GM21619 (cell line): ENCODE data around the gene SLC17A8.
A peak's percentile ranks its signal among the peaks of the same experiment; 100 is the strongest.
"Not testable (repeated sequence)": the region's sequence is repeated elsewhere in the genome, so short reads cannot be mapped to it uniquely, and the experiment has no call there.

Experiments used
- ATAC-seq: cut with Tn5 transposase; IDR thresholded peaks from one replicate; pipeline ENCODE4 v1.9.1; 2021; ENCODE audit not compliant: unreplicated experiment

Gene SLC17A8

DNA sequence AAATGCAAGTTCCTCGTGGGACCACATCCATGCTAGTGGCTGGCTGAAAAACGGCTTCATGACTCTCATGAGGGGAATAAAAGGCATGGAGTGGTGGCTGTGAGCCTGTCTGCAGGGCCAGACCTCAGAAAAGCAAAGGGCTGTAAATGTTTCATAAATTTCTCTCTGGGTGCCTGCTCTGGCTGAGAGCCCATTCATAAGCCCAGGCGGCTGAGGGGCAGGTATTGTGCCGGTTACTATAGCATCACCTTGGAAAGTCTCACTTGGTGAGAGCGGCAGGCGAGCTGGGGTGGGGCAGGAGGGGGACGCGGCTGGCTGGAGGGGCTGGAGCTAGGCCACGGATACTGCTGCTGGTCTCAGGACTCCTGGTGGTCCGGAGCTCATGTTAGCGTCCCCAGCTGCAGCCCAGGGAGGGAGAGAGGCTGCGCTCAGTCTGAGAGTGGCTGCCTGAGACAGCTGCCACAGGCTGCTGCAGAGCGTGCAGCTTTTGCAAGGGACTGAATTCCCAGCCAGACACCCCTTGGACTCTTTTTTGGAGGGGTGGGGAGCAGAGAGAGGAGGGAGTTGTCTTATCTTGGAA is at the start of gene SLC17A8:
TSS of gene SLC17A8 (plus strand) at position 431 of the 580 bp plus-strand sequence. CDS start 318 bp downstream, outside the sequence.
- ATAC-seq, result no peak

GRCh38 chr12:100308138-100308537 is 48.7 kb upstream of the SLC17A8 start:
- ATAC-seq, result not testable (repeated sequence)

DNA sequence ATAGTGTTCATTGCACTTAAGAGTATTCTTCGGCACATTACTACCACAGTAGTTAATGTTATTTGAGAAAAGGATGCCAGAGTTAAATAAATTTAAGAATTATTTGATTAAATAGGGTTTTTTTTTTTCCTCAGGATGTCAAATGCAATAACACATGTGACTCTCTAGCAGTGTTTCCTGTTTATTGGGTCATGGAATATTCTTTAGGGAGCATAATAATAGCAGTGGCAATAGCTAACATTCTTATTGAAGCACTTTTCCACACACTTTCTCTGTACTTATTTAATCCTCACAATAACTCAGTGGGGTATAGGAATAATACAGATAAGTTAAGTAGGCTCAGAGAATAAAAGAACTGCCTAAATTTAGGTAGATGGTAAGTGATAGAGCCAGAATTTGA is 45.6 kb upstream of the SLC17A8 start:
- ATAC-seq, result no peak

- no peak for ATAC-seq
Observed at GRCh38 chr12:100317371-100317770, 39.5 kb upstream of the SLC17A8 start.

GRCh38 chr12:100324498-100324897 is 32.4 kb upstream of the SLC17A8 start:
- no peak for ATAC-seq

GRCh38 chr12:100326208-100326607 is 30.7 kb upstream of the SLC17A8 start:
- no peak for ATAC-seq

GRCh38 chr12:100329800-100330199 is 27.1 kb upstream of the SLC17A8 start:
- peak; percentile 92 for ATAC-seq

- ATAC-seq, result no peak
Observed at GRCh38 chr12:100331871-100332270, 25.0 kb upstream of the SLC17A8 start.

- ATAC-seq, result no peak
Observed at GRCh38 chr12:100332852-100333251, 24.0 kb upstream of the SLC17A8 start.

DNA sequence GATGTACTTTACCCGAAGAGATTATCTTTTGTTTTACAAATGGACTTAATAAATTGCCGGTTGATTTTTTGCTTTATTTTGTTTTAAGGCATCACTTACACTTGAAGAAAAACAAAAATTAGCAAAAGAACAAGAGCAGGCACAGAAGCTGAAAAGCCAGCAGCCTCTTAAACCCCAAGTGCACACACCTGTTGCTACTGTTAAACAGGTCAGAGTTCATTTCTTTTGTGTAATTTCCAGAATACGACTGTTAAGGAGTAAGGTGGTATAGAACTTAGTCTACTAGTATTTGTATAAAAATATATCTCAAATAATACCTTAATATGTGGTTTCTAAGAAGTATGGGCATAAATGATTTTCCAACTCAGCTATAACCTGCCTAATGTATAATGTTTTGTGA is 19.6 kb upstream of the SLC17A8 start:
- no peak for ATAC-seq

GRCh38 chr12:100337727-100338126 is 19.1 kb upstream of the SLC17A8 start:
- ATAC-seq, result no peak

DNA sequence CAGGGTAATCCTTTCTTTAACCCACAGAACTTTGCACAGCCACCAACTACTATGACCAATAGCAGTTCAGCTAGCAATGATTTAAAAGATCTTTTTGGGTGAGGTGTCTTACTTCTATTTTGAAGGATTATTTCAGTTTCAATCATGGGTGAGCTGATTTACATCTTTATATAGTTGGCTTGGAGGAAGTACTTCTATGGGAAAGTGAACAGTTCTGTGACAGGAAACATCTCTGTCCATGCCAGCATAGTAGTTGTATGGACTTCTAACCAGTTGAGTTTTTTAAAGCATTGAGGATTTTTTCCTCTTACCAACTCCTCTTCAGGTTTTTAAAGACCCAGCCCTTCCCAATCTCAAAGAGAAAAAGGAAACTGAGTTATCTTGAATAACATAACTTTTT is 17.8 kb upstream of the SLC17A8 start:
- ATAC-seq, result no peak

DNA sequence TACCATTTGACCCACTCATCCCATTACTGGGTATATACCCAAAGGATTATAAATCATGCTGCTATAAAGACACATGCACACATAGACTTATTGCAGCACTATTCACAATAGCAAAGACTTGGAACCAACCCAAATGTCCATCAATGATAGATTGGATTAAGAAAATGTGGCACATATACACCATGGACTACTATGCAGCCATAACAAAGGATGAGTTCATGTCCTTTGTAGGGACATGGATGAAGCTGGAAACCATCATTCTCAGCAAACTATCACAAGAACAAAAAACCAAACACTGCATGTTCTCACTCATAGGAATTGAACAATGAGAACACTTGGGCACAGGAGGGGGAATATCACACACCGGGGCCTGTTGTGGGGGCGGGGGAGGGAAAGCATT is 14.0 kb upstream of the SLC17A8 start:
- ATAC-seq, result not testable (repeated sequence)

GRCh38 chr12:100344351-100344750 is 12.5 kb upstream of the SLC17A8 start:
- not testable (repeated sequence) for ATAC-seq

- no peak for ATAC-seq
Observed at GRCh38 chr12:100345020-100345767, 11.7 kb upstream of the SLC17A8 start.

GRCh38 chr12:100346660-100347059 is 10.2 kb upstream of the SLC17A8 start:
- ATAC-seq, result no peak

GRCh38 chr12:100348657-100349454 is 8.0 kb upstream of the SLC17A8 start:
- ATAC-seq, result no peak

GRCh38 chr12:100359248-100359647 is 2.4 kb downstream of the SLC17A8 start:
- no peak for ATAC-seq

DNA sequence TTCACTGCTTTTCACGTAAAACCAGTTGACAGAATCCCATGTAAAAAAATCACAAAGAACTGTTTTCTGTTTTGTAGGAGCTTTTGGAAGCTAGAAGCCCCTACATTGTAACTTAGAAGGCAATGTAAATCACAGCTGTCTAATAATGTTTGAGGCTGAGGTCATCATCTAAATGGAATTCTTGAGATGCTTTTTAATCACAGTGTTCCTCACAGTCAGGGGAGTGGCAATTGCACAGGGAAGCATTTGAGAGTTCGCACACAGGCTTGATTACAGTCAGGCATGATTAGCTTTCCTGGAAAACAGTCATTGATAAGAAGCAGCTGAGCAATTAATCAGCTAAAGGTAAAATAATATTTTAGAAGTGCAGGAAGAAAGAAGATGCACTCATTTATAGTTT is 2.9 kb downstream of the SLC17A8 start:
- ATAC-seq, result no peak

DNA sequence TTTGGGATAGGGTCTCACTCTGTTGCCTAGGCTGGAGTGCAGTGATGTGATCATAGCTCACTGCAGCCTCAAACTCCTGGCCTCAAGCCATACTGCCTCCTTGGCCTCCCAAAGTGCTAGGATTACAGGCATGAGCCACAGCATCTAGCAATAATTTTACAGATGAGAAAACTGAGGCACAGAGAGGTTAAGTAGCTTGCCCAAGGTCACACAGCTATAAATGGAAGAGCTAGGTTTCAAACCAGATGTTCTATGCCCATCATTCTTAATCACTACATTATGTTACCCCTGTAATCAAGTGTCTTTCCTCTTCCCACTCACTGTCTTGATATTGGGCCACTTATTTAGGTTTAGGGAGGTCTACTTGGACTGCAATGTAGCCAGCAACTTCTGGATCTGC is 3.6 kb downstream of the SLC17A8 start:
- no peak for ATAC-seq

DNA sequence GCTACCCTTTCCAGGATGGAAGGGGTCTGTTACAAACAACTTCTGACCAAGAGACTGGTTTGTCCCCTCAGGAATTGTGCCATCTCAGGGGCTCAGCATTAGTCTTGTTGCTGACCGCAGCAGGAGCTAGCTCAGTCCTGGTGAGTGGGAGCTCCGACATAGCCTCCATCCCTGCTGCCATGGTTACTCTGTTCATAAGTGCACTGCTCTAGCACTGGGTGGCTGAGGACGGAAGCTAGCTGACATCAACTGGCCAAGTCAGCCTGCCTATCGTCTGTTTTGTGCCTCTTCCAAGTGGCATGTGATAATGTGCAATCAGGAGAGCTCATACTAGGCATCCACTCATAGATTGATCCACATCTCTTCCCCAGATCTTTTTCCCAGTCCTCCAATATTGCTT is 7.5 kb downstream of the SLC17A8 start:
- no peak for ATAC-seq

GRCh38 chr12:100365411-100365810 is 8.5 kb downstream of the SLC17A8 start:
- no peak for ATAC-seq
